ENCODE results near the gene ADPRS.

The ADPRS gene, protein sequence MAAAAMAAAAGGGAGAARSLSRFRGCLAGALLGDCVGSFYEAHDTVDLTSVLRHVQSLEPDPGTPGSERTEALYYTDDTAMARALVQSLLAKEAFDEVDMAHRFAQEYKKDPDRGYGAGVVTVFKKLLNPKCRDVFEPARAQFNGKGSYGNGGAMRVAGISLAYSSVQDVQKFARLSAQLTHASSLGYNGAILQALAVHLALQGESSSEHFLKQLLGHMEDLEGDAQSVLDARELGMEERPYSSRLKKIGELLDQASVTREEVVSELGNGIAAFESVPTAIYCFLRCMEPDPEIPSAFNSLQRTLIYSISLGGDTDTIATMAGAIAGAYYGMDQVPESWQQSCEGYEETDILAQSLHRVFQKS

DNA sequence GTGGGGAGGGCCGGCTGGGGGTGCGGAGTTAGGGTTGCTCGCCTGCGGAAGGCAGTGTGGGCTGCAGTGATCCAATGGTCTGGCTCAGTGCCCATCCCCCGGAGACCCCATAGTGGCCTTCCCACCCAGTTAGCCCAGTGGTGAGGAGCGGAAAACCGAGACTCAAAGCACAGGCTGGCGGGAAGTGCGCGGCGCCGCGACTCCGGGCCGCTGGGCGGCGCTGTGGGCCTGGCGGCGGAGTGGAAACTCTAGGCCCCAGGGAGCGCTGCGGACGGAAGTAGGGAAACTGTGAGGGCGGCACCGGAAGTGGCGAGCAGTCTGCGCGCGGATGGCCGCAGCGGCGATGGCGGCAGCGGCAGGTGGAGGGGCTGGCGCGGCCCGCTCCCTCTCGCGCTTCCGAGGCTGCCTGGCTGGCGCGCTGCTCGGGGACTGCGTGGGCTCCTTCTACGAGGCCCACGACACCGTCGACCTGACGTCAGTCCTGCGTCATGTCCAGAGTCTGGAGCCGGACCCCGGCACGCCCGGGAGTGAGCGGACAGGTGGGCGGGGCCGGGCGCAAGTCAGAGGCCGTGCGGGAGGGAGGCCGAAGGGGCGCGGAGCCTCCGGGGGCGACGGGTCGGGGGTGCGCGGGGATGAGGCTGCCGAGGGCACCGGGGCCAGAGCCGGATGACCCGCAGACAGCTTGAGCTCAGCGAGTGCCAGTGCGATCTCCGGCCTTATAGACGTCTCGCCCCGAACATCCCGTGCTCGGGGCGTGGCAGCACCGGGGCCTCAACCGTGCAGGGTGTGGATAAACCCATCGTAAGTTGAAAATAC is at the start of gene ADPRS:
TSS of gene ADPRS (plus strand) at position 316 of the 816 bp plus-strand sequence. CDS start at position 329, 13 bp downstream.
- DNase-seq: peak; percentile 95

DNA sequence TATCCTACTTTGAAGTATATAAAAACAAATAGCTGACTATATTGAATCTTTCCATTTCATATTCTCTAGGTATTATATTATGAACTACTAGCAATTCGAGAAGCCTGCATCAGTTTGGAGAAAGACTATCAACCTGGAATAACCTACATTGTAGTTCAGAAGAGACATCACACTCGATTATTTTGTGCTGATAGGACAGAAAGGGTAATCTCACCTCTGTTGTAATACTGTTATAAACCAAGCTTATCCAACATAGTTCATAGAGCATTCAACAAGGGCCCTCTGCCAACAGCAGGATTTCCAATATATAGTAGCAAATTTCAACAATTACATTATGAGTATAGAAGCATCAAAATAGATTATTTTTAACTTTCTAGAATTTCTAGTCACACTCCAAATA is 48.5 kb upstream of the ADPRS start:
- no peak for DNase-seq

DNA sequence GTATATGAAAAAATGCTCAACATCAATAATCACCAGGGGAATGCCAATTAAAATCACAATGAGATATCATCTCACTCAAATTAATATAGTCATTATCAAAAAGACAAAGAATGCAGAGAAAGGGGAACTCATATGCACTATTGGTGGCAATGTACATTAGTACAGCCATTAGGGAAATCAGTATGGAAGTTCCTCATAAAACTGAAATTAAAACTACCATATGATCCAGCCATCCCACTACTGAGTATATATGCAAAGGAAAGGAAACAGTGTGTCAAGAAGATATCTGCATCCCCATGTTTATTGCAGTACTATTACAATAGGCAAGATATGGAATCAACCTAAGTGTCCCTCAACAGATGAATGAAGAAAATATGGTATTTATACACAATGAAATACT is 36.9 kb upstream of the ADPRS start:
- DNase-seq: no peak

DNA sequence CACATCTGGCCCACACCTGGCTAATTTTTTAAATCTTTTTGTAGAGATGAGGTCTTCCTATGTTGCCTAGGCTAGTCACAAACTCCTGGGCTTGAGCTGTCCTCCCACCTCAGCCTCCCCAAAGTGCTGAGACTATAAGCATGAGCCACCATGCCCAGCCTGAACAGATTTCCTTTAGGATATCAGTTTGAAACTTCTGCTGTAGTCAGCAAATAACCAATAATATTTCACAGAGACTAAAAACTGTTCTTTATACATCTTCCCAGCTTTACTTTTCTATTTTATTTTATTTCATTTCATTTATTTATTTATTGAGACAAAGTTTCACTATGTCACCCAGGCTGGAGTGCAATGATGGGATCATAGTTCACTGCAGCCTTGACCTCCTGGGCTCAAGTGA is 34.7 kb upstream of the ADPRS start:
- DNase-seq: no peak

DNA sequence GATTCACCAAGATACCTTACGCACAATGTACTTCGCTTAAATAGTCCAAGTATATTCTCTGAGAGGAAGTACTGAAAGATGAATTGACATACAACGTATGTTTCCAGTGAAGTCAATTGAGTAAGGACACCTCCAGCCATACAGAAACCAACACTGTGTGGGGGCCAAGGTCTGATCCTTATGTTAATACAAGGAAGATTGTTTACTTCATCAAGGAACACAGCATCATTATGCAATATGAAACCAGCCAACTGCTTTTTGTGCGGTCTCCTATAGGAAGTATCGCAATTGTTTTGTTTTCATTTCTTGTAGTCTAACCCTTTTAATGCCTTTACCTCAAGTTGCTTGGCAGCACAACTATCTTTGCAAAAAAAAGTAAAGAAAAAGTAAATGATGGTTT is 33.0 kb upstream of the ADPRS start:
- DNase-seq: no peak

DNA sequence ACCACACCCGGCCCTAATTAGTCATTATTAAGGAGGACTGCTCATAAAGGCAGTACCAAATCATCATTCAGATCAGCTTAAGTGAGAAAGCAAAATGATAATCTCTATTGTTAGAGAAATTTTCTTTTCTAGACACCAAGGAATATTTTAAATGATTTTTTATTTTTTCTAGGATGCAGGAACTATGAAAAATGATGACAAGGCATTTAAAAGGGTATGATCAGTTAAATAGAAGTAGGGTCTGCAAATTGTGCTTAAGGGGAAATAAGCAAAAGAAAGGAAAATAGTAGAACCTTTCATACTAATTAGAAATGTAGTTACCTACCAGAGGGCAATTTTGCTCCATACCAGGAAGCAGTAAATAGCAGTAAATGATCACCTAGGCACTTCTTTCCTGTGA is 26.4 kb upstream of the ADPRS start:
- no peak for DNase-seq

DNA sequence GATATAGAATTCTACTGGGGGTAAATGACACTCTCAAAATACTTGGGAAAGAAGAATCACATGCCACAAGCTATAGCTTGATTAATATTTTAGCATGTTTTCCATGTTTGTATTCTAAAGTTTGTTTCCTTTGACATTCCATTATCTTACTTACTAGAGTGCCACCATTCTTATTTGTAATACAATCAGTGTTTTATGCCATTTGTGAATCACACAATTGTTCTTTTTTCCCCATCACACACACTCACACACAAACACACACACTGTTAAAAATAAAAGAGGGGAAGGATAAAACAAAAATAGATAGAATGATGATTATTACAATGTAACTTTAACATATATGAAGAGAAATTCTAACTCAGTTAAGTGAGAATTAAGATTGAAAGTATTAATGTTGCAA is 20.8 kb upstream of the ADPRS start:
- no peak for DNase-seq

DNA sequence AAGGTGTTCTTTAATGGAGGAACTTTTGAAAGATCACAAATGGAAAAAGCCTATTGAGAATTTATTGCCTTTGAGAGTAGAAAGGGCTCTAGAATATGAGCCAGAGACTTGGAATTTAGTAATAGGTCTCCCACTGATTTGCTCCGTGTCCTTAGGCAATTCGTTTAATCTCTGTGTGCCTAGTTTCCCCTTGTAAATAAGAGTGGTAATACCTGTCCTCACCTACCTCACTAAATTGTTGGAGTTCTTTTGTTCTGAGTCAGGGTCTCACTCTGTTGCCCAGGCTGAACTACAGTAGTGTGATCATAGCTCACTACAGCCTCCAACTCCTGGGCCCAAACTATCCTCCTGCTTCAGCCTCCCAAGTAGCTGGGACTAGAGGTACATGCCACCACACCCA is 19.8 kb upstream of the ADPRS start:
- DNase-seq: no peak

DNA sequence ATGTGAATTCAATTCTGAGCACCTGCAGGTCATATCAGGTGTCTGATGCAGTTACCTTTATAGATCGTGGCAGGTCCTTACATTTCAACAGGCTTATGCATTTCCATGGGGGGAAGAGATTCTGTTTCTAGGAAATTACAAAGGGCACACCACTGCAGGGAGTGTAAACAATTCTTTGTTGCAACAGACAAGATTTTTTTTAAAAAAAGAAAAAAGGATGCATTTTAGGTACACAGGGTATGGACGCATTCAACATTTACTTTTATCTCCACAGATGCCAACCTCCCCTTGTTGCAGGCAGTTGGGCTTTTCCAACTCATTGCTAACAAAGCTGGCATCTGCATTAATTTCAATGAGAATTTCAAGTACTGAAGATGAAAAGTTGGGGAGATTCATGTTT is 18.3 kb upstream of the ADPRS start:
- no peak for DNase-seq

DNA sequence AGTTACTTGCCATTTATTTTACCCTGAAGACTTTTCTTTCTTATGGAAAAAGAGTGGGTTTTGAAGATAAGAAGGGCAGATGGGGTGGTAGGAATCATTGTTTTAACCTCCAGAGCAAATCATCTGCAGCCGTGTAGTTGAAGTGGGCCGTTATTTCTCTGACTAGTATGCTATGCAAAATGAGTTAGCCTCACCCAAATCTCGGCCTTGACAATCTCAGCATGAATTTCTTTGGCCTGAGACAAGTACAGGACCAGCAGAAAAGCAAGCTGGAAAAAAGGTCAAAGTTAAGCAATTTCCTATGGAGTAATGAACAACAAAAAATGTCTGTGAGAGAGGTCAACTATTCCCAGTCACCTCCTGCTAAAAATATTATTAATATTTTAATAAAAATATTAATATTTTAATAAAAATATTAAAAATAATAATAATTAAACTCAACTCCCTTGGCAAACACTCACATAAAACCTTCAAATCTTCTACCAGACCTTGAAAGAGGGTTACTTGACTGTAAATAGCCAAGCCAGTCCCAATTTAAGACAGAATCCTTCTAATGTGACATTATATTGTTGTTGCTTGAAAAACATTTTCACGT is 11.6 kb upstream of the ADPRS start:
- no peak for DNase-seq

DNA sequence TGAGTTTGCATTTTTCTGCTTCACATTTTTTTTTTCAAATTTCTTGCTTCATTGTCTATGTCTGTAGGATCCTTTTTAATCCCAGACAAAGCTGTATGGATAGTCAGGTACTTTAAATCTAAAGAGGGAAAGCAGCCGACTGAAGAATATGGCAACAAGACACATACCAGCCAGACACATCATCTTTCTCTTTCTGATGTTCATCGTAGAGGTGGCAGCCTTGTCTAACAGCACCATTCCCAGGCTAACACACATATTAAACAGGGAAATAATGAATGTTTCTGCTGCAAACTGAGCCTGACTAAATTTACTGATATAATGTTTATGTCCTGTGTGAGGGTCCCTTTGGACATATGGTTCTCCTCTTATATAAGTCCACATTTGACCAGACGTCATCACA is 8.5 kb upstream of the ADPRS start:
- no peak for DNase-seq

DNA sequence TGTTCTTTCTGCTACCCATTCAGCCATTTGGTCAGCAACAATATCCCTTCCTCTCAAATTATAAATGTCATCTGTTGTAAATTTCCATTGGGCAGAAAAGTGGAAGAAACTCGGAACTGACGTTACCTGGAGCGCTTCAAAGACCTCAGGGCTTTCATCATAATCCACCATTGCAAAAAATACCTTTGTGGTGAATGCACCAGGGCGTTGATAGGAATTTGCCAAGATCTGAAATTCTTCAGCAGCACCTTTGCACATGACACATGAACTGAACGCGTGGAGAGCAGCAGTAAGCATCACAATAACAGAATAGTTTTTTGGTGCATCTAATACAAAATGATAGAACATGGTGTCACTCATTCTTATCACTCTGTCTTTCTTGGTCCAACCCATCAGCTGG is 7.9 kb upstream of the ADPRS start:
- no peak for DNase-seq

DNA sequence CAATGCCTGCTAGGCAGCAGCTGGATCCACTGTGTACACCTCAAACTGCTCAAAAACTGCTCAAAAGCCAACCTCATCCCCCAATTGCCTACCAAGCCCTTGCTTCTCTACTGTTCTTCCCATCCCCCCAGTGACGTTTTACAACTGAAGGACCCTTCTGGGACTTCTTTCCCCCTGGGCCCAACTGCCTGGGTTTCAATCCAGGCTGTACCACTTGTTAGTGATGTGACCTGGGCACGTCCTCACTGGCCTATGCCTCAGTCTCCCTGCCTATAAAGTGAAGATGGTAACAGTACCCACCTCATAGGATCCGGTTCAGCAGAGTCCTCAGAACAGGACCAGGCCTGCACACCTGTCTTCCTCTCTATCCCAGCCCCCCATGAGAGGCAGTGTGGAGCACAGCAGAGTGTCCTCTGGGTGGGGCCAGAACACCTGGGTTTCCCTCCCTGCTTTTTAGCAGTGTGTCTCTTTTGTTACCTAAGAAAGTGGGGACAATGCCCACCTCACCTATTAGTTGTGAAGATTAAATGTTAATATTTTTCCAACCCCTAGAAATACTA is 6.7 kb upstream of the ADPRS start:
- peak; percentile 9 for DNase-seq

DNA sequence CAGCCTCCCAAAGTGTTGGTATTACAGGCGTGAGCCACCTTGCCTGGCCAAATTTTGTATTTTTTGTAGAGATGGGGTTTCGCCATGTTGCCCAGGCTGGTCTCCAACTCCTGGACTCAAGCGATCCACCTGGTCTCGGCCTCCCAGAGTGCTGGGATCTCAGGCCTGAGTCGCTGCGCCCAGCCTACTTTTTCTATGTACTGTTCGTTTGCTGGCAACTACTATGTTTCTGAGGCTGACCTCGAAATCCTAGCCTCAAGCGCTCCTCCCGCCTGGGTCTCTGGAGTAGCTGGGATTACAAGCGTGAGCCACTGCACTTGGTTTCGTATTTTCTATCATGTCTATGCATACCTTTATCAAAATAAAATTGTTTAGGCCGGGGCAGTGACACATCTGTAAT is 5.5 kb upstream of the ADPRS start:
- DNase-seq: no peak

DNA sequence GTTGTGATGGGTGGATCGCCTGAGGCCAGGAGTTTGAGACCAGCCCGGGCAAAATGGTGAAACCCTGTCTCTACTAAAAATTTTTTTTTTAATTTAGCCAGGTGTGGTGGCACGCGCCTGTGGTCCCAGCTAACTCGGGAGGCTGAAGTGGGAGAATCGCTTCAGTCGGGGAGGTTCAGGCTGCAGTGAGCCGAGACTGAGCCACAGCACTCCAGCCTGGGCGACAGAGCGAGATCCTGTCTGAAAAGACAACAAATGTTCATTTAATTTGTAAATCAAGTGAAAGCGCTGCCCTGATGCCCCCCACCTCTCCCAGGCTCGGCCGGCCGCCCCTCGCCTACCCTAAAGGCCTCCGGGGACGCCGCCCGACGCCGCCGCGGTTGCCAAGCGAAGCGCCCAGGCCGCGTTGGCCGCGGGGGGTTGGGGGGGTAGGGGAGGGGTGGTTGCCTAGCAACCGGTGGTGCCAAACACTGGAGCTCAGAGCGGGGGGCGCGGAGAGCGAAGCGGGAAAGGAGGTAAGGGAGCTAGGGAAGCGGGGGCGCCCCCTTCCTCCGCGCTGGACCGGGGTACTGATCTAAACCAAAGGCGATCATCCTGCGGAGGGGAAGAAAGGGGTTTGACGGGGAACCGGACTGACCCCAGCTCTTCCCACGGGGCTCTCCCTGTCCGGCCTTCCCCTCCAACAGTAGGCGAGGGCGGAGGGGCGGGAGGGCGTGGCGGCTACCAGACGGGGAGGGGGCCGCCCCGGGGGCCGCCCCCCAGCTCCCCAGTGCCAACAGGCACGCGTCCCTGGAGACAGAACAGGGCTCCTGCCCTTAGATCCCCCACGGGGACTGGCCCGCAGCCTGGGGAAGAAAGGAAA is 4.8 kb upstream of the ADPRS start, which contains the start of gene TEKT2:
TSS of gene TEKT2 (plus strand) at position 460 of the 862 bp plus-strand sequence. CDS start 828 bp downstream, outside the sequence.
- peak; percentile 74 for DNase-seq

DNA sequence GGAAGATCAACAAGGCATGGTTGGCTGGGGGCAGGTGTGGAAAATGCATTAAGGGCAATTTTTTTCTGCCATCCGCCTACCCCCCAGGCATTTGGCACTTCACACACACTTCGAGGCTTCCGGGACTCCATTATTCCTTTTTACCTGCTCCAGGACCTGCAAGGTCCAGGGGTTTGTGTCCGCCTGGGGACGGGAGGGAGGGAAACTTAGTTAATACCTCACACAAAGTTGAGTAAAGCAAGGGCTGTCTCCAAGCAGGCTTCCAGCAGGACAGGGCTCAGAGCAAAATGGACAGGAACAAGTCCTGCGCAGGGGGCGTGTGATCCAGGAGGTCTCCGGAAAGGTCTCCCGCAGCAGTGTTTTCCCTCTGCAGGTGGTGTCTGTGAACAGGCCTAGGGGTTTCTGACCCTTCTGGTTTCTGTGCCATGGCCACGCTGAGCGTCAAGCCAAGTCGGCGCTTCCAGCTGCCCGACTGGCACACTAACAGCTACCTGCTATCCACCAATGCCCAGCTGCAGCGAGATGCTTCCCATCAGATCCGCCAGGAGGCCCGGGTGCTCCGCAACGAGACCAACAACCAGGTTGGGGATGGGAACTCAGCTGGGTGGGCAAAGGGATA is 4.1 kb upstream of the ADPRS start:
- peak; percentile 74 for DNase-seq

DNA sequence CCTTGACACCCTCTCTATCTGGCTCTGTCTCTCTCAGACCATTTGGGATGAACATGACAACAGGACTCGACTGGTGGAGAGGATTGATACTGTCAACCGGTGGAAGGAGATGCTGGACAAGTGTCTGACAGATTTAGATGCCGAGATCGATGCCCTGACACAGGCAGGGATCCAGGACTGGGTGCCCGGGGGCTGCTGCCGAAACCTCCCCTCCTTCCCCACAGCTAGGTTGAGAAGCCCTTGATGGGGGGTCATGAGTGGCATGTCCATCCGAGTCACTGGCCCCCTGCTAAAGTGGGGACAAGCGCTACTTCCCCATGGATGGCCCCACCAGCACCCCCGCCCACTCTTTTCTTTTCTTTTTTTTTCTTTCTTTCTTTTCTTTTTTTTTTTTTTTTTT is 3.6 kb upstream of the ADPRS start:
- no peak for DNase-seq

DNA sequence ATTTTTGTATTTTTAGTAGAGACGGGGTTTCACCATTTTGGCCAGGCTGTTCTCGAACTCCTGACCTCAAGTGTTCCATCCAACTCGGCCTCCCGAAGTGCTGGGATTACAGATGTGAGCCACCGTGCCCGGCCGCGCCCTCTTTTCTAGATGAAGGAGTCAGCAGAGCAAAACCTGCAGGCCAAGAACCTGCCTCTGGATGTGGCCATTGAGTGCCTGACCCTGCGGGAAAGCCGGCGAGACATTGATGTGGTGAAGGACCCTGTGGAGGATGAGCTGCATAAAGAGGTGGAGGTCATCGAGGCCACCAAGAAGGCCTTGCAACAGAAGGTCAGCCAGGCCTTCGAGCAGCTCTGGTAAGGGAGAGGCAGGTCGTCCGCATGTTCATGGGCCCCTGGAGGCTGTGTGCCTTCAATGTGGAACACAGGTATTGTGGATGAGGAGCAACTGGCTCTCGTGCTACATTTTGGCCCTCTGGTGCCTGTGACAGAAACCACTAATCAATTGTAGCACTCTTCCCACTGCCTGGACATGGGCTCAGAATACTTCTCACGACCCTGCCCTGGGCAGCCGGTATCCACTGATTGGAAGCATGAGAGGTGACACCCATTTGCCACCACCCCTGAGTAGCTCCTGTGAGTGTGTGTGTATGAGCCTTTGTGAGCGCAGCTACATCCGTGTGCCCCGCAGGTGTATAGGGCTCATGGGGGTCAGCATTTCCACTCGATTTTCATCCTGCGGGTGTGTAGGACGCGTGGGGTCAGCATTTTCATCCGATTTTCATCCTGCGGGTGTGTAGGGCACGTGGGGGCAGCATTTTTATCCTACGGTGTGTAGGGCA is 2.8 kb upstream of the ADPRS start:
- no peak for DNase-seq

DNA sequence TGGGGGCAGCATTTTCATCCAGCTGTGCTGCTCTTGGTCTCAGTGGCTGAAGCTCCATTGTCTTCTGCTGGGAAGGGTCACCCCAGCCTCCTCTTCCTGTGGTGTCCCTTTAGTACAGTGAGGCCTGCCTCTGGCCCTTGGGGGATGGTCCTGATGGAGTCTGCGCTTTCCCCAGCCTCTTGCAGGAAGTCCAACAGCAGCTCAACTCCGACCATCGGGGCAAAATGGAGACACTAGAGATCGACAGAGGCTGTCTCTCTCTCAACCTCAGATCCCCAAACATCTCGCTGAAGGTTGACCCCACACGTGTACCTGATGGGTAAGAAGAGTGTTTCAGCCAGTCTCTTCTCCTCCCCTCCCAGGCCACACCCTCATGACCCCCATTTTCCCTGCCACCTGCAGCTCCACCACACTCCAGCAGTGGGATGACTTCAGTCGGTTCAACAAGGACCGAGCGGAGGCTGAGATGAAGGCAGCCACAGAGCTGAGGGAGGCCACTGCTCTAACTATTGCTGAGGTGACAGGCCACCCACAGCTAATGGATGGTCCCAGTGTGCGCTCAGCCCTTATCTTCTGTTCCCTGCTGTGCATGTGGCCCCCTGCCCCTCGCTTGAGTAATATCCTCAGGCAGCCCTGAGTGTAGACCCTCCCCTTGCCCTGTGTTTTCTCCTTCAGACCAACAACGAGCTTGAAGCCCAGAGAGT is 2.0 kb upstream of the ADPRS start:
- no peak for DNase-seq
